Measurements from ENCODE around the gene CELA2A.
"Not testable (repeated sequence)": the region's sequence is repeated elsewhere in the genome, so short reads cannot be mapped to it uniquely, and the experiment has no call there.

CELA2A gene

GRCh38 chr1:15469821-15470448 is 13.4 kb downstream of the CELA2A start:
- DNase-seq: peak; percentile 81

- DNase-seq: not testable (repeated sequence)
Measured at GRCh38 chr1:15471067-15471466, 14.5 kb downstream of the CELA2A start.

- DNase-seq: not testable (repeated sequence)
Measured at GRCh38 chr1:15471723-15472122, 15.2 kb downstream of the CELA2A start.

GRCh38 chr1:15472587-15472986 is 16.1 kb downstream of the CELA2A start:
- no peak for DNase-seq

GRCh38 chr1:15475752-15476314 is 19.3 kb downstream of the CELA2A start, which contains the start of gene CELA2B:
Gene CELA2B (plus strand): TSS chr1:15476104. CDS start chr1:15476126, 22 bp downstream.
- no peak for DNase-seq

GRCh38 chr1:15476927-15477326 is 20.4 kb downstream of the CELA2A start:
- DNase-seq: no peak

- DNase-seq: no peak
Measured at GRCh38 chr1:15477646-15478212, 21.2 kb downstream of the CELA2A start.

GRCh38 chr1:15479654-15480347 is 23.3 kb downstream of the CELA2A start:
- DNase-seq: no peak

- not testable (repeated sequence) for DNase-seq
Measured at GRCh38 chr1:15482455-15482854, 25.9 kb downstream of the CELA2A start.

- DNase-seq: not testable (repeated sequence)
Measured at GRCh38 chr1:15482983-15483543, 26.5 kb downstream of the CELA2A start.

GRCh38 chr1:15483971-15484370 is 27.4 kb downstream of the CELA2A start:
- no peak for DNase-seq

- DNase-seq: not testable (repeated sequence)
Measured at GRCh38 chr1:15484443-15484842, 27.9 kb downstream of the CELA2A start.

- DNase-seq: no peak
Measured at GRCh38 chr1:15485636-15486035, 29.1 kb downstream of the CELA2A start.

- DNase-seq: not testable (repeated sequence)
Measured at GRCh38 chr1:15486844-15487610, 30.5 kb downstream of the CELA2A start.

- no peak for DNase-seq
Measured at GRCh38 chr1:15488371-15488770, 31.8 kb downstream of the CELA2A start.

GRCh38 chr1:15489052-15489736 is 32.7 kb downstream of the CELA2A start:
- DNase-seq: peak; percentile 85

- not testable (repeated sequence) for DNase-seq
Measured at GRCh38 chr1:15491010-15491409, 34.5 kb downstream of the CELA2A start.

GRCh38 chr1:15492596-15492995 is 36.1 kb downstream of the CELA2A start:
- DNase-seq: no peak

- DNase-seq: no peak
Measured at GRCh38 chr1:15493869-15494390, 37.4 kb downstream of the CELA2A start.

GRCh38 chr1:15500184-15501178 is 43.9 kb downstream of the CELA2A start:
- no peak for DNase-seq
